OCI-LY3 (cell line): ENCODE data around the gene XYLB.

Experiments used
- CTCF ChIP-seq: fragments of 200-600, 300-600 bp; sonication (generic); IDR thresholded peaks from 2 replicates; pipeline ENCODE4 v1.5.1; 2014; ENCODE audit warnings: antibody characterized with exemption, low read length, low read depth
- EZH2phosphoT487 ChIP-seq: fragments of 200-600 bp; shearing (Covaris generic); IDR thresholded peaks from 2 replicates; pipeline ENCODE4 v1.6.1; 2018; ENCODE audit warnings: antibody characterized with exemption, mixed run types, low read depth

GRCh38 chr3:38371541-38372213 is 25.1 kb downstream of the XYLB start:
- TF ChIP-seq CTCF: no peak
- TF ChIP-seq EZH2phosphoT487: no peak
